ENCODE data around the gene CCNI2. TPM values are rescaled to one million over a fixed set of nuclear protein-coding genes. Genes with fewer than 3 reads are reported as not detected.

CCNI2 gene
- total and polyA plus RNA-seq, 2 donors (not counting 3 experiments of a cell fraction or from before 2014, with no cell fraction given) = 0.25 to 0.53 TPM

DNA sequence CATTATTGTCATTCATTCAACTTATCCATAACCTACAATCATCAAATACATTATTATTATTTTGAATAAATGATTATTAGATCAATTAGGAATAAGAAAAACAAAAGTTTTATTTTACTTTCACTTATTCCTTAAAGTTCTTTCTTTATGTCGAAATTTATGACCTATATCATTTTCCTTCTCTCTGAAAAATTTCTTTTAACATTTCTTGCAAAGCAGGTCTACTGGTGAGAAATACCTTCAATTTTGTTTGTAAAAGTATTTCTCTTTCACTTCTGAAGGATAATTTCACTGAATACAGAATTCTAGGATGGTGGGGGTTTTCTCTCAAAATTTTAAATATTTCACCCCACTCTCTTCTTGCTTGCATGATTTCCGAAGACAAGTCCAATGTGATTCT, 2.6 kb upstream of the CCNI2 start:
- H3K4me3 ChIP-seq (replicated peaks in 1 of 3; ENCODE audit: insufficient read depth in 1 of 3, low read depth in 1 of 3, low read length in 3 of 3) = no peak overlapping the region

More for the DNA sequence above, 2.6 kb upstream of the CCNI2 start:
- no TSS peak for BruUV-seq (replicated peaks)
- H4K20me1 ChIP-seq (replicated peaks; ENCODE audit: control insufficient read depth, extremely low read depth, insufficient read depth, low read length) = no peaks in the 10 kb centered on the region
- no peaks in the 10 kb centered on the region for H3K9me3 ChIP-seq (replicated peaks; ENCODE audit: control insufficient read depth, insufficient read depth, low read length)
- no peaks in the 10 kb centered on the region for H3K9me1 ChIP-seq (replicated peaks; ENCODE audit: control insufficient read depth, extremely low read depth, insufficient read depth, low read length)
- no peak overlapping the region for H3K9ac ChIP-seq (replicated peaks; ENCODE audit: extremely low read depth, insufficient read depth, low read length)
- FAIRE-seq (no peak), DNase-seq (ENCODE audit: low read depth, low spot score) (no peak)
- no peaks in the 10 kb centered on the region for H3K79me2 ChIP-seq (ENCODE audit: control insufficient read depth, insufficient read depth, low read length)
- no peak overlapping the region for H2AFZ ChIP-seq (ENCODE audit: low read depth, low read length)
- intact Hi-C loops (cut with micrococcal nuclease) = loop anchor here (5.0 kb wide), 1 partner anchor 138 kb away; no protein-coding TSS in a partner anchor
- no peak overlapping the region for H3K27ac ChIP-seq (ENCODE audit: insufficient read depth, low read depth, low read length)
- TF ChIP-seq JUN (IDR thresholded peaks at IDR 0.05; ENCODE audit: borderline replicate concordance, insufficient read depth, insufficient read length, low read depth) (no peak), GATA2 (IDR thresholded peaks at IDR 0.05; ENCODE audit: insufficient read depth, insufficient read length, low read depth, low read length) (no peak), EZH2 (IDR thresholded peaks at IDR 0.05; ENCODE audit: borderline replicate concordance, low read depth, low read length, severe bottlenecking) (no peak), FOS (IDR thresholded peaks at IDR 0.05; ENCODE audit: borderline replicate concordance, insufficient read depth, low read length) (no peak), POLR2AphosphoS5 (IDR thresholded peaks at IDR 0.05; ENCODE audit: insufficient read depth, low read depth, low read length) (no peak), MYC (IDR thresholded peaks at IDR 0.05; ENCODE audit: low read depth, low read length) (no peak), POLR2A (IDR thresholded peaks at IDR 0.05; ENCODE audit: low read depth, low read length) (no peak)
- TF ChIP-seq, protein P1, sequence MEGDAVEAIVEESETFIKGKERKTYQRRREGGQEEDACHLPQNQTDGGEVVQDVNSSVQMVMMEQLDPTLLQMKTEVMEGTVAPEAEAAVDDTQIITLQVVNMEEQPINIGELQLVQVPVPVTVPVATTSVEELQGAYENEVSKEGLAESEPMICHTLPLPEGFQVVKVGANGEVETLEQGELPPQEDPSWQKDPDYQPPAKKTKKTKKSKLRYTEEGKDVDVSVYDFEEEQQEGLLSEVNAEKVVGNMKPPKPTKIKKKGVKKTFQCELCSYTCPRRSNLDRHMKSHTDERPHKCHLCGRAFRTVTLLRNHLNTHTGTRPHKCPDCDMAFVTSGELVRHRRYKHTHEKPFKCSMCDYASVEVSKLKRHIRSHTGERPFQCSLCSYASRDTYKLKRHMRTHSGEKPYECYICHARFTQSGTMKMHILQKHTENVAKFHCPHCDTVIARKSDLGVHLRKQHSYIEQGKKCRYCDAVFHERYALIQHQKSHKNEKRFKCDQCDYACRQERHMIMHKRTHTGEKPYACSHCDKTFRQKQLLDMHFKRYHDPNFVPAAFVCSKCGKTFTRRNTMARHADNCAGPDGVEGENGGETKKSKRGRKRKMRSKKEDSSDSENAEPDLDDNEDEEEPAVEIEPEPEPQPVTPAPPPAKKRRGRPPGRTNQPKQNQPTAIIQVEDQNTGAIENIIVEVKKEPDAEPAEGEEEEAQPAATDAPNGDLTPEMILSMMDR (IDR thresholded peaks at IDR 0.05; ENCODE audit: extremely low read depth in 1 of 2, insufficient read depth in 1 of 2, low read depth in 1 of 2, low read length in 2 of 2) = no peak
- TF ChIP-seq, protein P2, sequence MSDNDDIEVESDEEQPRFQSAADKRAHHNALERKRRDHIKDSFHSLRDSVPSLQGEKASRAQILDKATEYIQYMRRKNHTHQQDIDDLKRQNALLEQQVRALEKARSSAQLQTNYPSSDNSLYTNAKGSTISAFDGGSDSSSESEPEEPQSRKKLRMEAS (IDR thresholded peaks at IDR 0.05; ENCODE audit: insufficient read depth, insufficient read length) = no peak
- H3K36me3 ChIP-seq (ENCODE audit: control insufficient read depth in 2 of 2, extremely low read depth in 1 of 2, insufficient read depth in 2 of 2, low read length in 2 of 2) = no peaks in the 10 kb centered on the region
- ChIA-PET CTCF (interaction anchor here (0.8 to 1.2 kb wide), 3 partner anchors 12 to 76 kb away, joined by 3 to 5 read pairs (median 3); no protein-coding TSS in a partner anchor), POLR2A (interaction anchor here (0.6 kb wide), 1 partner anchor 234 kb away, joined by 3 read pairs; no protein-coding TSS in a partner anchor)
- H3K4me1 ChIP-seq (ENCODE audit: control insufficient read depth, extremely low read depth, insufficient read depth, low read length) = peaks cover 5% of the 10 kb centered on the region
- H3K27me3 ChIP-seq (ENCODE audit: control insufficient read depth in 2 of 2, insufficient read depth in 2 of 2, low read length in 2 of 2) = peaks cover 2 to 7% of the 10 kb centered on the region in 2 experiments
- H3K4me2 ChIP-seq (ENCODE audit: insufficient read depth, low read length) = no peak overlapping the region
- dilution Hi-C loops (cut with MboI; ENCODE audit: extremely low pct_ligation_motif_present, low sequenced_read_pairs) = no loop called here
